Ovary (tissue), 3 donors: ENCODE data around the gene KBTBD6.

Experiments
- CTCF ChIP-seq, 3 donors: fragments of 450-650 bp in 2 of 3; fragments of 200-600 bp in 1 of 3; IDR thresholded peaks; one replicate each; pipeline versions ENCODE4 v1.5.1 to v1.8.0; 2016 to 2022; ENCODE audit warnings: antibody characterized with exemption in 3 of 3, mild to moderate bottlenecking in 1 of 3
- EP300 ChIP-seq: sonication (generic); formaldehyde crosslinking; IDR thresholded peaks from one replicate; pipeline ENCODE4 v1.6.1; 2017; ENCODE audit warnings: antibody characterized with exemption
- POLR2A ChIP-seq: fragments of 450-650 bp; IDR thresholded peaks from one replicate; pipeline ENCODE4 v1.6.1; 2017; ENCODE audit warnings: antibody characterized with exemption, mild to moderate bottlenecking, moderate library complexity
- donor health status: DM: no; HTN: no; CAD: no.

DNA sequence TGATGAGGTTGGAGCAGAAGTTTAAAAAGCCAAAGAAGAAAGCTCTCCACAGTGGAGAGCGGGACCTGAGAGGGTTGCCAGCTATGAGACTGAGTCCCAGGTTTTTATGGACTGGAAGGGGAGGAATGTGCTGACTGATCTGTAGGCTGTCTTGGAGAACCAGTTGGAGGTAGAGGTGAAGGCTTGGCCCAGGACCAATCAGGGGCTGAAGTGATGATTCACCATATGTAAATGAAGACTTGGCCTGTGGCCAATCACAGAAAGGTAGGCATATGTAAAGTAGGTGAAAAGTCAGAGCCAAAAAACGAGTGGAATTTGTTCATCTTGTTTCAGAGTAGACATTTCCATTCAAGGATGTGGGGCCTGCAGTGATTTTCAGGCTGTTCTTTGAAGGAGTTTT lies 17.5 kb upstream of the KBTBD6 start:
- no peak for TF ChIP-seq POLR2A
- TF ChIP-seq EP300, result no peak
- no peak for TF ChIP-seq CTCF (IDR thresholded peaks at IDR 0.05)
